Epithelial cell of proximal tubule (primary cell): Measurements from ENCODE around the gene PIGN. TPM values are rescaled to one million over a fixed set of nuclear protein-coding genes. Genes with fewer than 3 reads are reported as not detected.

Experiments used
- DNase-seq: peaks from one replicate; pipeline ENCODE4 v3.0.0-alpha.2; 2011; ENCODE audit warnings: low read depth
- H3K4me3 ChIP-seq: 2 replicates; pipeline ENCODE4 v1.5.1; 2011; ENCODE audit warnings: low read depth, mild to moderate bottlenecking, low read length
- total RNA-seq: library from RNA; depleted of rRNA; stranded (reverse); fragments of >200 nt; gene quantifications from 2 replicates; pipeline ENCODE4 v1.2.3, GENCODE V29; 2015
- TF ChIP-seq, protein P1 (sequence below): conservative IDR thresholded peaks from 2 replicates; pipeline ENCODE4 v1.5.1; 2012; ENCODE audit warnings: low read depth, mild to moderate bottlenecking, low read length

Gene PIGN
- total RNA-seq, 1 donor from 2014 or later, result 21.4 TPM

DNA sequence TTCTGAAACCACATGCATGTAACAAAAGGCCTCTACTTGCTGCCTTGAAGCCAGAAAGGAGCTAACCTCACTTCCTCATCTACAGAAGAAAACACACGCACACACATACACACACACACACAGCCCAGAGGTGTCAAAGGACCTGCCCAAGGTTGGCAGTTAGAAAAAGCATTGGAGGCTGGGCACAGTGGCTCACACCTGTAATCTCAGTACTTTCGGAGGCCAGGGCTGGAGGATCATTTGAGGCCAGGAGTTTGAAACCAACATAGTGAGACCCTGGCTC lies 168.2 kb downstream of the PIGN start:
- TF ChIP-seq, protein P1, sequence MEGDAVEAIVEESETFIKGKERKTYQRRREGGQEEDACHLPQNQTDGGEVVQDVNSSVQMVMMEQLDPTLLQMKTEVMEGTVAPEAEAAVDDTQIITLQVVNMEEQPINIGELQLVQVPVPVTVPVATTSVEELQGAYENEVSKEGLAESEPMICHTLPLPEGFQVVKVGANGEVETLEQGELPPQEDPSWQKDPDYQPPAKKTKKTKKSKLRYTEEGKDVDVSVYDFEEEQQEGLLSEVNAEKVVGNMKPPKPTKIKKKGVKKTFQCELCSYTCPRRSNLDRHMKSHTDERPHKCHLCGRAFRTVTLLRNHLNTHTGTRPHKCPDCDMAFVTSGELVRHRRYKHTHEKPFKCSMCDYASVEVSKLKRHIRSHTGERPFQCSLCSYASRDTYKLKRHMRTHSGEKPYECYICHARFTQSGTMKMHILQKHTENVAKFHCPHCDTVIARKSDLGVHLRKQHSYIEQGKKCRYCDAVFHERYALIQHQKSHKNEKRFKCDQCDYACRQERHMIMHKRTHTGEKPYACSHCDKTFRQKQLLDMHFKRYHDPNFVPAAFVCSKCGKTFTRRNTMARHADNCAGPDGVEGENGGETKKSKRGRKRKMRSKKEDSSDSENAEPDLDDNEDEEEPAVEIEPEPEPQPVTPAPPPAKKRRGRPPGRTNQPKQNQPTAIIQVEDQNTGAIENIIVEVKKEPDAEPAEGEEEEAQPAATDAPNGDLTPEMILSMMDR, result no peak
- DNase-seq, result no peak
- H3K4me3 ChIP-seq, result no peak overlapping the region

DNA sequence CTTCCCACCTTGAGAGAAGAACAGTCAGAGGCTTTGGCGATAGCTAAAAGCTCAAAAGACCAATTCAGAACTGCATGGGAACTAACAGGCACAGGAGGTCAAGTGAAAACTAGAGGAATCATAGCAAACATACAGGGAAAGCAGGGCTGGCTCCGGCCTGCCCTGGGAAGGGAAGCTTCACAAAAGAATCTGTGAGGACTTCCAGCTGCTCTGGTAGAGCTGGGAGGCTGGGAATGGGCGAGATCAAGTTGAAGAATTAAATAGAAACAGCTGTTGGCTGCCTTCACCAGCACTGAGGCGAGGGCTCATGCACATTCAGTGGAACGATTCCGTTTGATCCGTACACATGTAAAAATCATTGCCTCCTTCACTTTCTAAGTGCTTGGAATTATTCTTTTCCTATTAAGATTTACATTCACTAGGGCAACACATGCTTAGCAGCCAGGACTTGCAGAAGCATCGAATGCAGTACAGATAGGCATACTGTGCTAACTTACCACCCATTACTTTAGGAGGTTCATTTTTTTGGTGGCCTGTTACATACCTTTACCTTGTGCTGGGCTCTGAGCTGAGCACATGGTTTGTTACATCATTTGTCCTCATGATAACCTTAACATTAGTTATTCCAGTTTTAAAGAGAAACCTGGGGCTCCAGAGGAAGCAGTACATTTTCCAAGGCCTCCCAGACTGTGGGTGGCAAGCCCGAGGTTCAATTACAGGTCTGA lies 168.7 kb downstream of the PIGN start:
- no peak overlapping the region for H3K4me3 ChIP-seq
- TF ChIP-seq, protein P1, result no peak
- no peak for DNase-seq

DNA sequence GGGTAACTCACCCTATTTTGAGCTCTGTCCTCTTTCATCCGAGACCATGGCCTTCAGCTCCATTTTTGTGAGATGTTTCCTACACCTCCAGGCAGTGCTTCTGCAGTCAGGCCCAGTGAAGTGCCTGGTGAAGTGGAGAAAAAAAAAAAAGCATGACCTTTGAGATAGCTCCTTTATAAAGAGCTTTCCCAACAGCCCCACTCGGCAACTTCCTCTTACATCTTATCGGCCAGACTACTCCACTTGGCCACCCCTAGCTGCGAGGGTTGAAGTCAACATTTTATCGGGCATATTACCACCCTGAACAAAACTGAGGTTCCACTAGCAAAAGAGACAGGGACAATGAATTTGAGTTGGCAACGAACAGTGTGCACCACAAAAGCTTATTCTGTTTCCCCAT lies 169.2 kb downstream of the PIGN start:
- H3K4me3 ChIP-seq, result no peak overlapping the region
- DNase-seq, result no peak
- TF ChIP-seq, protein P1, result no peak

DNA sequence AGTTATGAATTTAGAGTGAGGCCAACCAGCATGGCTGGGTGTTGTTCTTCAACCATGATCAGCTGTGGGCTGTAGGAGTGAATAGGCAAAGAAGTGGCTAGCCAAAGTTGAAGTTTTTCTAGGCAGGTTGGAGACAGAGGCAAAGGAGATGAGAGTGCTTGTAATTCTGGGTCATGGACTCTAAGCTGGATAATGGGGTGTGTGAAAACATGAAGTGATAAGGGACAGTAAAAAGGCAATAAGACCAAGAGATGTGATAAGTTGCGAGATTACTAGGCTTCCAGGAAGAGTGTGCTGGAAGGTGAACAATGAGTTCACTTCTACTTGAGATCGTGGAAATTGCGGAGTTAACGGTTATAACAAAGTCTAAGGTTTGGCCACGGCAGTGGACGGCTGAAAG lies 175.4 kb downstream of the PIGN start:
- no peak for DNase-seq
- H3K4me3 ChIP-seq, result no peak overlapping the region
- TF ChIP-seq, protein P1, result no peak

DNA sequence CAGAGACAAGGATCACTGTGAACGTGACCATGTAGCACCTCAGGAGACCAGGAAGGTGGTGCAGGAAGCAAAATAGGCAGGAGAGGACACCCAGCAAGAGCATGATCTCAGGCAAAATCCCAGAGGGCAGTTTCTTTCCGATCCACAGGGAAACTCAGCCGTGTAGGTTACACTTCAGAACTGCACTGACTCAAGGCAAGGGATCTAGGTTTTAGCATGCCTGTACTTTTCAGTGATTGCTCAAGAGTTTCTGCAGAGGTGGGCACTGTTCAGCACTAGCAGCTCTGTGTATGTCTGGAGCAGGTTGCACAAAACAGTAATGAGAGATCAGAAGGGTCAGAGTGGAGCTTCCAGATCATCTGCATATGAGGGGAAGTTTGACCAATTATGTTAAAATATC lies 177.3 kb downstream of the PIGN start:
- H3K4me3 ChIP-seq, result no peak overlapping the region
- DNase-seq, result no peak
- TF ChIP-seq, protein P1, result no peak

DNA sequence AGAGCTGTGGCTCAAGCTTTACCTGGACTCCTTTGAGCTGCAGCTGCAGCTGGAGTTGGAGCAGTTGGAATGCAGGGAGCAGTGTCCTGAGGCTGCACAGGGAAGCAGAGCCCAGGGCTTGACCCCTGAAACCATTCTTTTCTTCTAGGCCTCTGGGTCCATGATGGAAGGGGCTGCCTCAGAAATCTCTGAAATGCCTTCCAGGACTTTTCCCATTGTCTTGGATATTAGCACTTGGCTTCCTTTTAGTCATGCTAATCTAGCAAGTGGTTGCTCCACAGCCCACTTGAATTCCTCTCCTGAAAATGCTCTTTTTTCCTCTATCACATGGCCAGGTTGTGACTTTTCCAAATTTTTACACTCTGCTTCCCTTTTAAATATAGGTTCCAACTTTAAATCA lies 185.5 kb downstream of the PIGN start:
- no peak overlapping the region for H3K4me3 ChIP-seq
- DNase-seq, result no peak
- TF ChIP-seq, protein P1, result no peak

DNA sequence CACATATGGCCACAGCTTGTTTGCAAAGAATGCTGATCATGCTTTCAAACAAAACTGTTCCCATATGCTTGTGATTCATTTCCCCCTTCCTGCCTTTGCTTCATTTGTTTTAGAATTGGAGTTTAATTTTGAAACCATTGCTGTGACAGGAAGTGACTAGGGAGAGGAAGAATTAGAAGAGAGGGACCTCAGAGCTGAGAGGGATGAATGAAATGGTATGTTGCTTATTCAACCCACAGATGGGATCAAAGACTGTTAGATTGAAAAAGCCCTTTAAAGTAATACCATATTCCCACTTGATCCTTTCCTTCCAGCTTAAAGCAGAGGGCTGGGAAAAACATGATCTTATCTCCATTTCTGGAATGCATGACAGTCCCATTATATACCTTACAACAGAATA lies 187.9 kb downstream of the PIGN start:
- no peak for DNase-seq
- TF ChIP-seq, protein P1, result no peak
- no peak overlapping the region for H3K4me3 ChIP-seq
